Measurements from ENCODE around the gene TBC1D32.
"Not testable (repeated sequence)": the region's sequence is repeated elsewhere in the genome, so short reads cannot be mapped to it uniquely, and the experiment has no call there.

TBC1D32 gene

GRCh38 chr6:121223212-121223611 lies 111.1 kb downstream of the TBC1D32 start:
- DNase-seq (ENCODE audit: low spot score), result no peak

GRCh38 chr6:121222656-121223055 lies 111.6 kb downstream of the TBC1D32 start:
- DNase-seq (ENCODE audit: low spot score), result peak; percentile 17

GRCh38 chr6:121216928-121217327 lies 117.4 kb downstream of the TBC1D32 start:
- no peak for DNase-seq (ENCODE audit: low spot score)

- not testable (repeated sequence) for DNase-seq (ENCODE audit: low spot score)
Observed at GRCh38 chr6:121213341-121213740, 120.9 kb downstream of the TBC1D32 start.

GRCh38 chr6:121210943-121211342 lies 123.3 kb downstream of the TBC1D32 start:
- DNase-seq (ENCODE audit: low spot score), result no peak

GRCh38 chr6:121205569-121205968 lies 128.7 kb downstream of the TBC1D32 start:
- peak; percentile 34 for DNase-seq (ENCODE audit: low spot score)

- DNase-seq (ENCODE audit: low spot score), result no peak
Observed at GRCh38 chr6:121201105-121201504, 133.2 kb downstream of the TBC1D32 start.

GRCh38 chr6:121196042-121196441 lies 138.2 kb downstream of the TBC1D32 start:
- DNase-seq (ENCODE audit: low spot score), result not testable (repeated sequence)

GRCh38 chr6:121190122-121190521 lies 144.2 kb downstream of the TBC1D32 start:
- DNase-seq (ENCODE audit: low spot score), result no peak

- no peak for DNase-seq (ENCODE audit: low spot score)
Observed at GRCh38 chr6:121188356-121188755, 145.9 kb downstream of the TBC1D32 start.

GRCh38 chr6:121187833-121188200 lies 146.5 kb downstream of the TBC1D32 start:
- DNase-seq (ENCODE audit: low spot score), result no peak

- no peak for DNase-seq (ENCODE audit: low spot score)
Observed at GRCh38 chr6:121187200-121187832, 147.0 kb downstream of the TBC1D32 start.

- DNase-seq (ENCODE audit: low spot score), result no peak
Observed at GRCh38 chr6:121183742-121184141, 150.5 kb downstream of the TBC1D32 start.

- no peak for DNase-seq (ENCODE audit: low spot score)
Observed at GRCh38 chr6:121175827-121176226, 158.5 kb downstream of the TBC1D32 start.

- not testable (repeated sequence) for DNase-seq (ENCODE audit: low spot score)
Observed at GRCh38 chr6:121172451-121172850, 161.8 kb downstream of the TBC1D32 start.

- no peak for DNase-seq (ENCODE audit: low spot score)
Observed at GRCh38 chr6:121171879-121172278, 162.4 kb downstream of the TBC1D32 start.

GRCh38 chr6:121161886-121162285 lies 172.4 kb downstream of the TBC1D32 start:
- no peak for DNase-seq (ENCODE audit: low spot score)

- no peak for DNase-seq (ENCODE audit: low spot score)
Observed at GRCh38 chr6:121160276-121160675, 174.0 kb downstream of the TBC1D32 start.

- no peak for DNase-seq (ENCODE audit: low spot score)
Observed at GRCh38 chr6:121158891-121159290, 175.4 kb downstream of the TBC1D32 start.

GRCh38 chr6:121158438-121158837 lies 175.8 kb downstream of the TBC1D32 start:
- DNase-seq (ENCODE audit: low spot score), result no peak

- DNase-seq (ENCODE audit: low spot score), result no peak
Observed at GRCh38 chr6:121157906-121158305, 176.4 kb downstream of the TBC1D32 start.

- no peak for DNase-seq (ENCODE audit: low spot score)
Observed at GRCh38 chr6:121143476-121143875, 190.8 kb downstream of the TBC1D32 start.

GRCh38 chr6:121142093-121142492 lies 192.2 kb downstream of the TBC1D32 start:
- no peak for DNase-seq (ENCODE audit: low spot score)

- DNase-seq (ENCODE audit: low spot score), result no peak
Observed at GRCh38 chr6:121135425-121135824, 198.9 kb downstream of the TBC1D32 start.

All from NAMALWA (cell line).